VCaP (cell line): Measurements from ENCODE around the gene RNF14.

Experiments
- H3K27ac ChIP-seq: fragments of 450-650 bp; 2 replicates; pipeline ENCODE4 v1.5.1; 2017
- CTCF ChIP-seq: fragments of 450-650 bp; conservative IDR thresholded peaks from 2 replicates; pipeline ENCODE4 v1.5.1; 2017; ENCODE audit warnings: mild to moderate bottlenecking, moderate library complexity

RNF14 gene

GRCh38 chr5:141992349-141992963, 23.6 kb downstream of the RNF14 start:
- TF ChIP-seq CTCF: peak; percentile 85
- H3K27ac ChIP-seq: no peak overlapping the region

DNA sequence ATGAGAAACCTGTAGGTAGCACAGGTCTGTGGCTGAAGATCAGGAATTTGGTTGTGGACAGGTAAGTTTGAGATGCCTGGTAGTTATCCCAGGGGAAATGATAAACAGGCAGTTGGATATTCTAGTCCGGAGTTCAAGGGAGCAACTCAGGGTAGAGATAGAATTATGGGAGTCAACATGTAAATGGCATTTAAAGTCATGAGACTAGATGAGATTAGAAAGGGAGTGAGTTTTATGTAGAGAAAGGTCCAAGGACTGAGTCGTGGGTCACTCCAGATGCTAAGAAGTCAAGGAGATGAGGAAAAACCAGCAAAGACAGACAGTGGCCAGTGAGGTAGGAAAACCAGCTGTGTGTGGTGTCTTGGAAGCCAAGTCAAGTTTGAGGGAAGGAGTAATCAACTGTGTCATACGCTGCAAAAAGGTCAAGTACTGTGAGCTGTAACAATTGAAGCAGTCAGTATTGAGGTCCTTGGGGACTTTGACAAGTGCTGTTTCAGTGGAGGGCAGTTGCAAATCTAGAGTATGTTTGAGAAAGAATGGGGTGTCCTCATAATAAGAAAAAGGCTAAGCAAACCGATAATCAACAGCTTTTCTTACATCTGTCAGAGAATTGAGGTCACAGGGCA, 25.7 kb downstream of the RNF14 start:
- H3K27ac ChIP-seq: no peak overlapping the region
- no peak for TF ChIP-seq CTCF

DNA sequence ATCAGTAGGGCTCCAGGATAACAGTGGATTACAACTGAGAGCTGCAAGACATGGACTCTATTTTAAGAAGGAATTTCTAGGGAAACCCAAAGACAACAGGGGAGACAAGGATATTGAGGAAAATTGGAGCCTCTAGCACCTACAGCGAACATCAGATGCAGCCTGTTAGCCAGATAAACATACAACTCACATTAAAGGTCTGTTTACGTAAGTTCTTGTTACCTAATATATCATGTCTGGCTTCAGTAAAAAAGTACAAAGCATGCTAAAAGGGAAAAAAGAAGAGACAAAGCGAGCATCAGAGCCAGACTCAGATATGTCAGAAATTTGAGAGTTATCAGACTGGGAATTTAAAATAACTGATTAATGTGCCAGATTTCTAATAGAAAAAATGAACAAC, 26.8 kb downstream of the RNF14 start:
- TF ChIP-seq CTCF: no peak
- H3K27ac ChIP-seq: no peak overlapping the region

DNA sequence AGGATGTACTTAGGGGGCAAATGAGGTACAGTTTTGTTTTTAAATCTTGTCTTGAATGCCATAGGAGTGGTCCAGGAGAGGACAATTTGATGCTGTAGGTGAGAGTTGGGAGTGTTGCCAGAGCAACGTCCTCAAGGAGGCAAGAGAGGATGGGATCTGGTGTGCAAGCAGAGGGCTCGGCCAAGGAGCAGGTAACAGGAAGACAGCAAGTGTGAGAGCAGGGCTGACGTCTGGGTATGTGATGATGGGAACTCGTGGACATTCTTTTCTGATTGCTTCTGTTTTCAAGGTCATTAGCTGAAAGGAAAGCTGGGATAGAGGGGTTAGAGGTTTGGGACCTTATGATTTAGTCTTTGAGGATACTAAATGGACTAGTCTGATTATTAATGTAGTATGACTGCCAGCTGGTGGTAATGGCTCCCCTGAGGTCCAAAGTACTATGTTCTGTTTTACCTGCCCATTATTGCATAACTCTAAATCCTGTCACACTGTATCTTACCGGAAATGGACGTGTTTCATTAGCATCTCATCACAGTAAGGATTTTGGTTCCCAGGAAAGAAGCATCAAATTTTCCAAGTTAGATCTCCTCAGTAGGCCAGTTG, 28.6 kb downstream of the RNF14 start:
- no peak overlapping the region for H3K27ac ChIP-seq
- no peak for TF ChIP-seq CTCF

GRCh38 chr5:142000173-142000572, 31.3 kb downstream of the RNF14 start:
- no peak overlapping the region for H3K27ac ChIP-seq
- TF ChIP-seq CTCF: no peak

DNA sequence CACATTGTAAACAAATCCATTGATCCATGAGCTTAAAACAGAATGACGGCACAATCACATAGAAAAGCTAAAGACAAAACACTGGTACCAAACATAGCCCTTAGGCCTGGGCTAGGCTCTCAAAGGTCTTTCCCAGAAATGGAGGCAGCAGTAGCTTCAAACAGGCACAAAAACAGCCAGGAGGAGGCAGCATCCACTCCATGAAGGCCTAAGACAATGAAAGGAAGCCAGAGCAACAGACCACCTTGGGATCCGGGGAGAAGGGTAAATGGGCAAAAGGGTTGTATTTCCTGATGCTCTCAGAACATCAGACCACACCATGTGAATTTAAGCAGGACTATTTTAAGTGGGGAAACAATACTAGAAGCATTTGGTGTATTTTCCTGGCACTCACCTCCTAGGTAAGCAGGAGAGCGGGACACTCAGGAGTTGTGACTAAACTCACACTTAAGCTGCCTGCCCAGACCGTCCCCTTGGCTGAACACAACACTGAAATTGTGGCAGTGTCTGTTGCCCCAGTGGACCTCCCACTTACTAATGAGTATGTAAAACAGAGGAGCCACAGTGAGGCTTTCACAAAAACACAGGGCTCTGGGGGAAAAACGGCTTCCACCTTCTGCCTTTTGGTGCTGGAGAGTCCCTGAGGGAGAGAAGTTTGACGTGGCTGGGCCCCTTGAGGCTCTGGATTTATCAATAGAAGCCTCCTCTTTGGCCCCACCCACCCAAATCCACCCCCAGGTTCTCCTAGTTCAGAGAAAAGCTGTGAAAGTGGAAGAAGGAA, 32.0 kb downstream of the RNF14 start:
- TF ChIP-seq CTCF: peak; percentile 35
- H3K27ac ChIP-seq: no peak overlapping the region

DNA sequence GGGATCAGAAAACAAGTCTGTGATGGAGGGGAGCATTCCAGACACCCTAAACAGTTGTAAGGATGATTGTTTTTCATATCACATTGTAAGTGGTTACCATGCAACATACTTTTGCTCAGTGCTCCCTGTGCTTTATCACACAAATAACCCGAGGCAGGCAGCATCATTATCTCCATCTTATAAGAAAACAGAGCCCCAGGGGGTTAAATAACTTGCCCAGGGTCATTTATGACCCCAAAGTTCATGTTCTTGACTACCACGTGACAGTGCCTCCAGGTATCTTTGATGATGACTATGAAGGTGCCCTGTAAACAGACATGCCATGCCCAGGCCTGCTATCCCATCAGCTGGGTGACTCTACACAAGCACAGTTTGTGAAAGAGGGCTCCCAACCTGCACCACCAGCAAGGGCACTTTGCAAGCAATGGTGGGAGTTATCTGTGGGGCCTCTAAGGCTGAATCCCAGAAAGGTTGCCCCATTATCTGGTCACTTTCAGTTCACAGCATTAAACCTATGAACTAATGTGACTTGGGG, 34.4 kb downstream of the RNF14 start:
- TF ChIP-seq CTCF: no peak
- H3K27ac ChIP-seq: no peak overlapping the region
